Mesenchymal stem cell (in vitro differentiated cells and primary cell): ENCODE measurements around the gene CREB3L1.

Experiments used
- DNase-seq: peaks from one replicate; pipeline ENCODE4 v3.0.0-alpha.2; 2013
- H2AFZ ChIP-seq: one replicate; pipeline ENCODE4 v1.6.1; 2013; ENCODE audit warnings: low read depth, mild to moderate bottlenecking, control low read depth, inconsistent platforms, low read length, moderate library complexity
- H2AK5ac ChIP-seq: 2 replicates; pipeline ENCODE4 v1.6.1; 2013; ENCODE audit warnings: low read length, moderate library complexity, mild to moderate bottlenecking, inconsistent platforms; ENCODE audit not compliant: severe bottlenecking
- H2BK120ac ChIP-seq: one replicate; pipeline ENCODE4 v1.6.1; 2013; ENCODE audit warnings: low read depth, mild to moderate bottlenecking, inconsistent platforms, low read length, moderate library complexity
- H2BK12ac ChIP-seq, 2 experiments: one replicate each; pipeline ENCODE4 v1.6.1; 2013; ENCODE audit warnings: inconsistent platforms in 2 of 2, low read length in 2 of 2, mild to moderate bottlenecking in 2 of 2, moderate library complexity in 2 of 2, control low read depth in 1 of 2
- H2BK15ac ChIP-seq: one replicate; pipeline ENCODE4 v1.6.1; 2013; ENCODE audit warnings: mild to moderate bottlenecking, low read depth, inconsistent platforms; ENCODE audit not compliant: poor library complexity, severe bottlenecking
- H2BK5ac ChIP-seq: 2 replicates; pipeline ENCODE4 v1.6.1; 2013; ENCODE audit warnings: low read depth, mild to moderate bottlenecking, low read length, control low read depth, inconsistent platforms; ENCODE audit not compliant: poor library complexity, severe bottlenecking
- H3K14ac ChIP-seq, 2 experiments: one replicate each; pipeline ENCODE4 v1.6.1; 2013; ENCODE audit warnings: inconsistent platforms in 2 of 2, low read length in 2 of 2, control low read depth in 1 of 2, mild to moderate bottlenecking in 1 of 2, moderate library complexity in 1 of 2
- H3K18ac ChIP-seq, 2 experiments: one replicate each; pipeline ENCODE4 v1.6.1; 2013; ENCODE audit warnings: inconsistent platforms in 2 of 2, low read length in 2 of 2, control low read depth in 1 of 2, low read depth in 1 of 2, mild to moderate bottlenecking in 1 of 2
- H3K23ac ChIP-seq, 2 experiments: one replicate each; pipeline ENCODE4 v1.6.1; 2013; ENCODE audit warnings: inconsistent platforms in 2 of 2, low read length in 2 of 2, mild to moderate bottlenecking in 2 of 2, moderate library complexity in 2 of 2, control low read depth in 1 of 2
- H3K27ac ChIP-seq: 2 replicates; pipeline ENCODE4 v1.5.1; 2013; ENCODE audit warnings: mild to moderate bottlenecking, moderate library complexity, low read length, control low read depth, inconsistent platforms; ENCODE audit not compliant: poor library complexity, severe bottlenecking
- H3K27me3 ChIP-seq, 2 experiments: 2 replicates each; pipeline versions ENCODE4 v1.6.1 to v1.7.0; 2013; ENCODE audit warnings: low read length in 2 of 2, mild to moderate bottlenecking in 2 of 2, moderate library complexity in 2 of 2, control low read depth in 1 of 2, inconsistent platforms in 1 of 2; ENCODE audit not compliant: control insufficient read depth in 1 of 2, insufficient read depth in 1 of 2
- H3K36me3 ChIP-seq, 2 experiments: 2 replicates each; pipeline versions ENCODE4 v1.6.1 to v1.7.0; 2013; ENCODE audit warnings: low read length in 2 of 2, control low read depth in 1 of 2, inconsistent platforms in 1 of 2, low read depth in 1 of 2, mild to moderate bottlenecking in 1 of 2; ENCODE audit not compliant: insufficient read depth in 2 of 2, control insufficient read depth in 1 of 2
- H3K4ac ChIP-seq, 2 experiments: one replicate each; pipeline ENCODE4 v1.6.1; 2013; ENCODE audit warnings: inconsistent platforms in 2 of 2, low read length in 2 of 2, mild to moderate bottlenecking in 2 of 2, moderate library complexity in 2 of 2, control low read depth in 1 of 2, low read depth in 1 of 2
- H3K4me1 ChIP-seq: 2 replicates; pipeline ENCODE4 v1.6.1; 2013; ENCODE audit warnings: low read depth, low read length, control low read depth; ENCODE audit not compliant: control insufficient read depth, insufficient read depth
- H3K4me2 ChIP-seq: 2 replicates; pipeline ENCODE4 v1.6.1; 2013; ENCODE audit warnings: low read length, mild to moderate bottlenecking, inconsistent platforms; ENCODE audit not compliant: poor library complexity, severe bottlenecking
- H3K4me3 ChIP-seq, 2 experiments: 2 replicates each; pipeline versions ENCODE4 v1.5.1 to v1.7.0; 2013; ENCODE audit warnings: low read length in 2 of 2, mild to moderate bottlenecking in 2 of 2, control low read depth in 1 of 2, low read depth in 1 of 2; ENCODE audit not compliant: insufficient read depth in 1 of 2
- H3K79me1 ChIP-seq: replicated peaks from 2 replicates; pipeline ENCODE4 v1.6.1; 2013; ENCODE audit warnings: mild to moderate bottlenecking, control low read depth, low read length, inconsistent platforms; ENCODE audit not compliant: poor library complexity, severe bottlenecking
- H3K9ac ChIP-seq: 2 replicates; pipeline ENCODE4 v1.7.0; 2013; ENCODE audit warnings: mild to moderate bottlenecking, low read length, moderate library complexity
- H3K9me3 ChIP-seq: 2 replicates; pipeline ENCODE4 v1.7.0; 2013; ENCODE audit warnings: mild to moderate bottlenecking, low read length; ENCODE audit not compliant: control insufficient read depth
- H4K8ac ChIP-seq: one replicate; pipeline ENCODE4 v1.6.1; 2013; ENCODE audit warnings: inconsistent platforms, mild to moderate bottlenecking, low read length, moderate library complexity
- H4K91ac ChIP-seq: one replicate; pipeline ENCODE4 v1.6.1; 2013; ENCODE audit warnings: mild to moderate bottlenecking, low read length, inconsistent platforms
- WGBS: methylation state at CpG from one replicate; pipeline ENCODE4 v1.1.7; 2013; ENCODE audit warnings: mixed read lengths; 5-methylcytosine and 5-hydroxymethylcytosine counted together

CREB3L1 gene

DNA sequence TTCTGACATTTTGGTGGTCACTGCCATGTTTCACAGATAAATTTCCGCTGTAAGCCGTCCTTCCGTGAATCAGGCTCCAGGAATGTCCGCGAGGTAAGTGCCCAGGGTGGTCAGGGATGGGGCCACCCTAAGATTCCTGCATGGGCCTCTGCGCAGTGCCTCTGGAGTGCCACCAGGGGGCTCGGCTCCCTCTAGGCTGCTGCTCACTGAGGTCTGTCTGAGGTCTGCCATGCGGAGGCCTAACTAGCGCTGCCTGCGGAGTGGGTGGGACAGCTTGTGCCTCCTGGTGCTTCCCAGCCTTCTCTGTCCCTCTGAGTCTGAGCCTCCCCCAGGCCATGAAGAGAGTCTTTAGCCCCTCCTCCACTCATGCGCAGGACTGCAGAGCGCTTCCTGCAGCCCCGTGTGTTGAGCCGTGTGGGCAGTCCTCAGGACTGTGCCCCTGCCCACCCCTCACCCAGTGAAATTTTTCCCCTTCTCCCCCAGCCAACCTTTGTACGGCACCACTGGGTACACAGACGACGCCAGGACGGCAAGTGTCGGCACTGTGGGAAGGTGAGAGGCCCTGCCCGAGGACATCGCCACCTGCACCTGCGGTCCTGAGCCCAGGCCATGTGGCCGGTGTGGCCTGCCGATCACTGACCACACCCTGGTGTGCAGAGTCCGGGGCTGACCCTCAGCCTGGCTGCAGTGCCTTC lies 92.1 kb downstream of the CREB3L1 start:
- H4K8ac ChIP-seq = peak overlapping the region; percentile 43
- no peak overlapping the region for H3K23ac ChIP-seq
- H3K4me1 ChIP-seq = peaks cover 50% of the 10 kb centered on the region
- no peak overlapping the region for H3K9ac ChIP-seq
- no peaks in the 10 kb centered on the region for H3K9me3 ChIP-seq
- no peak overlapping the region for H2BK5ac ChIP-seq
- peak; percentile 84 for DNase-seq
- H3K14ac ChIP-seq = no peak overlapping the region
- peak overlapping the region in 1 of 2 experiments; percentile 26 for H3K4me3 ChIP-seq
- peaks cover 31 to 69% of the 10 kb centered on the region in 2 experiments for H3K36me3 ChIP-seq
- peak overlapping the region in 1 of 2 experiments; percentile 60 for H3K4ac ChIP-seq
- H3K27ac ChIP-seq = no peak overlapping the region
- H3K18ac ChIP-seq = no peak overlapping the region
- H2BK15ac ChIP-seq = peak overlapping the region; percentile 37
- no peak overlapping the region for H2BK120ac ChIP-seq
- 53% methylated on average over 25 of the region's 25 CpGs for WGBS
- peaks cover 28% of the 10 kb centered on the region for H3K79me1 ChIP-seq
- peak overlapping the region in 1 of 2 experiments; percentile 17 for H2BK12ac ChIP-seq
- no peak overlapping the region for H2AFZ ChIP-seq
- H2AK5ac ChIP-seq = peak overlapping the region; percentile 61
- peak overlapping the region; percentile 52 for H4K91ac ChIP-seq
- H3K27me3 ChIP-seq = no peaks in the 10 kb centered on the region
- H3K4me2 ChIP-seq = peak overlapping the region; percentile 11

DNA sequence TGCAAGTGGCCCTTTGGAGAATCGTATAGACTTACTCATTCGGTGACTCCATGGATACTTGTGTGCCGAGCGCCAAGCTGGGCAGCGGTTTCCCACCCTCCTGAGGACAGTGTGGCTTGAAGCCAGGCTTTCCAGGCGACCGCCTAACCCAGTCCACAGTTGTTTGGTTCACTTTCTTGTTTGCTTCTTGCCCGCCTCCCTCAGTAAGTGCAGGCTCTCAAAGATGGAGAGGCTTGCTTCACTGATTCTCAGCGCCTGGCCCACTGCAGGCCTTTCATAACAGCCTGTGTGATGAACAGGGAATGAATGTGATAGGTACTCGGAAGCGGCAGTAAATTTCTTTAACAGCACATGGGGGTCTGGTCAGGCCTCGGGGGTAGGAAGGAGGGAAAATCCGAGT lies 92.8 kb downstream of the CREB3L1 start:
- Histone ChIP-seq H3K4ac (no peak overlapping the region), H3K27ac (no peak overlapping the region), H2AFZ (no peak overlapping the region), H3K79me1 (peaks cover 28% of the 10 kb centered on the region), H2BK120ac (no peak overlapping the region), H3K14ac (no peak overlapping the region), H3K4me3 (no peak overlapping the region), H3K23ac (no peak overlapping the region), H3K9ac (no peak overlapping the region), H4K8ac (peak overlapping the region; percentile 43), H2BK12ac (no peak overlapping the region), H3K9me3 (no peaks in the 10 kb centered on the region), H2BK15ac (peak overlapping the region; percentile 37), H3K4me1 (peaks cover 45% of the 10 kb centered on the region), H3K4me2 (no peak overlapping the region), H2AK5ac (no peak overlapping the region), H3K36me3 (peaks cover 37 to 75% of the 10 kb centered on the region in 2 experiments), H2BK5ac (no peak overlapping the region), H3K18ac (no peak overlapping the region), H4K91ac (peak overlapping the region; percentile 52), H3K27me3 (no peaks in the 10 kb centered on the region)
- WGBS = 91% methylated on average over 13 of the region's 13 CpGs
- DNase-seq = no peak
